Mucosa of stomach (tissue), 1 donor: ENCODE results near the gene TFDP2.
"Not testable (repeated sequence)": the region's sequence is repeated elsewhere in the genome, so short reads cannot be mapped to it uniquely, and the experiment has no call there.

Source experiments
- H3K27me3 ChIP-seq: one replicate; pipeline ENCODE4 v1.7.0; 2013; ENCODE audit warnings: mild to moderate bottlenecking, low read length; ENCODE audit not compliant: control insufficient read depth, insufficient read depth
- H3K36me3 ChIP-seq: one replicate; pipeline ENCODE4 v1.7.0; 2013; ENCODE audit warnings: low read length; ENCODE audit not compliant: control insufficient read depth, insufficient read depth
- H3K4me1 ChIP-seq: one replicate; pipeline ENCODE4 v1.7.0; 2013; ENCODE audit warnings: mild to moderate bottlenecking, low read length; ENCODE audit not compliant: control insufficient read depth, insufficient read depth
- H3K4me3 ChIP-seq: one replicate; pipeline ENCODE4 v1.7.0; 2013; ENCODE audit warnings: low read length
- H3K9ac ChIP-seq: one replicate; pipeline ENCODE4 v1.7.0; 2013; ENCODE audit warnings: mild to moderate bottlenecking, low read length, moderate library complexity
- H3K9me3 ChIP-seq: one replicate; pipeline ENCODE4 v1.7.0; 2013; ENCODE audit warnings: mild to moderate bottlenecking, low read length, moderate library complexity; ENCODE audit not compliant: control insufficient read depth
- donor health status: Pancreatic carcinoma.

Gene TFDP2

DNA sequence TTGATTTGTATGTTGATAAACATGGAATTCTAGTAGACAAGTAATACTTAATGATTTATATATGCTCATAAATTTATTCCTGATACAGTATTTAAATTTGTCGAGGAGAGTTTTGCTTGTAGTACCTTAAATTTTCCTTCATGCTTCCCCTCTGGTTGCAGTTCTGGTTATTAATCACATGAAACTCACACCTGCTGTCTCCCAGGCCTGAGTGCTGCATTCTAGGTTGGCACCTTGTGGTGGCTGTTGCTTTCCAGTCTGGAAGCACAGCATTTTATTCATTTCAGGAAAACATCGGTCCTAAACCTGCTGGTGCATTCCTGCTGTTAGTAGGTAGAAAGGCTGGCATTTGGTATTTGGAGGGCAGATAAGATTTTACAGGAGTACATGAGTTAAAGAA is 228.0 kb downstream of the TFDP2 start:
- Histone ChIP-seq H3K9ac (no peak overlapping the region), H3K4me3 (no peak overlapping the region), H3K36me3 (no peaks in the 10 kb centered on the region), H3K27me3 (no peaks in the 10 kb centered on the region), H3K9me3 (no peaks in the 10 kb centered on the region), H3K4me1 (no peaks in the 10 kb centered on the region)

DNA sequence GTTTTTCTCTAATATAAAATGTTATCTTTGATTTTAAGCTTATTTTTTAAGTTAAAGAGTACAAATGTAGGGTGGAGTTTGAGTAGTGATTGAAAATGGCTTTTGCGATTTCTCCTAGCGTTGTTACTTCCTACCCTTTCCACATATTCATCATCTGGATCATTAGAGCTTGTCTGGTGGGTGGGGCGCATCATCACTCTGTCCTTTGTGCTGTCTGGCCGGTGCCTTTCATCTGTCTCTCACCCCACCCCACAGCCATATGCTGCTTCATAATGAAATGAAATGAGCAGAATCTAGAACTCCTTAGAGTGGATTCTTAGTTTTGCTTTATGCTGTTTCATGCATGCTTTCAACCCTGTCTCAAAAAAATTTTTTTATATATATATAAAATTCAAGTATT is 228.6 kb downstream of the TFDP2 start:
- Histone ChIP-seq H3K9me3 (no peaks in the 10 kb centered on the region), H3K4me1 (no peaks in the 10 kb centered on the region), H3K9ac (no peak overlapping the region), H3K27me3 (no peaks in the 10 kb centered on the region), H3K4me3 (no peak overlapping the region), H3K36me3 (no peaks in the 10 kb centered on the region)

- Histone ChIP-seq H3K9ac (no peak overlapping the region), H3K36me3 (no peaks in the 10 kb centered on the region), H3K9me3 (no peaks in the 10 kb centered on the region), H3K4me3 (no peak overlapping the region), H3K27me3 (no peaks in the 10 kb centered on the region), H3K4me1 (no peaks in the 10 kb centered on the region)
These were observed 233.6 kb downstream of the TFDP2 start for GRCh38 chr3:141915766-141916165.

- Histone ChIP-seq H3K27me3 (no peaks in the 10 kb centered on the region), H3K4me3 (no peak overlapping the region), H3K36me3 (no peaks in the 10 kb centered on the region), H3K9me3 (no peaks in the 10 kb centered on the region), H3K9ac (no peak overlapping the region), H3K4me1 (no peaks in the 10 kb centered on the region)
These were observed 234.3 kb downstream of the TFDP2 start for GRCh38 chr3:141915016-141915415.

DNA sequence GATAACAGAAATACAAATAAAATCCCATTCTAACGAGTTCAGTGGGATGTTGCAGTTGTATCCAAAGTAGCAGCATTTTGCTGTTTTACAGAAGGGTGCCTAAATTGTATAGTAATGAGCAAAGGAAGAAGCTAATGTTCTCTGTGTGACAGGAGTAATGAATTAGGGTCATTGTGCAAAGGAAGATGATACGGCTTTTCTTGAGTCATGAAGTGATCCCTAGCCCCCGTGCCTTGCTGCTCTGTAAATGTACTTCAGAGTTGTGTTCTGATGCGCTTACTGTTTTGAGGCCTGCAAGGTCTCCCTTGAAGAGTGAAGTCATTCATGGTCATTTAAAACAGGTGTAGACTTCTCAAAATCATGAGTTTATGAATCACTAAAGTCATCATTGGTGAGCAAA is 235.0 kb downstream of the TFDP2 start:
- Histone ChIP-seq H3K9me3 (no peaks in the 10 kb centered on the region), H3K27me3 (no peaks in the 10 kb centered on the region), H3K4me3 (no peak overlapping the region), H3K36me3 (no peaks in the 10 kb centered on the region), H3K4me1 (no peaks in the 10 kb centered on the region), H3K9ac (no peak overlapping the region)

- no peaks in the 10 kb centered on the region for H3K36me3 ChIP-seq
These were observed 236.1 kb downstream of the TFDP2 start for GRCh38 chr3:141913150-141913811.

GRCh38 chr3:141909986-141910385 is 239.4 kb downstream of the TFDP2 start:
- H3K9me3 ChIP-seq, H3K4me1 ChIP-seq, H3K36me3 ChIP-seq, H3K27me3 ChIP-seq, H3K4me3 ChIP-seq, H3K9ac ChIP-seq: not testable (repeated sequence)

More at GRCh38 chr3:141913150-141913811, 236.1 kb downstream of the TFDP2 start:
- no peaks in the 10 kb centered on the region for H3K27me3 ChIP-seq
- H3K9me3 ChIP-seq, result no peaks in the 10 kb centered on the region
- H3K9ac ChIP-seq, result no peak overlapping the region
- H3K4me3 ChIP-seq, result no peak overlapping the region
- H3K4me1 ChIP-seq, result no peaks in the 10 kb centered on the region

DNA sequence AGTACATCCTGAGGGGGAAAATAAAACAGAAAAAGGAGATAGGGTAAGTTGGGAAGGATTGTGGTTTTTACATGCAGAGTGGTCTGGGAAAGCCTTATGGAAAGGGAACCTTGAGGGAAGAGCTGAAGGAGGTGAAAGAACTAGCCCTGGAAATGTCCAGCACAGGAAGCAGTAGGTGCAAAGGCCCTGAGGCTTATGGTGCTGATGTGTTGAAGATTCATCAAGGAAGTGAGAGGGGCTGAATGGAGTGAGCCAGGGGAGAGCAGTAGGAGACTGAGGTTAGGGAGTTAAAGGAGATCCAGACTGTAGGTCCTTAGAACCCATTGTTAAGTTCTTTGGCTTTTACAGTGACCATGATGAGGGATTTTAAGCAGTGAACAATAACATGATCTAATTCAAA is 239.9 kb downstream of the TFDP2 start:
- H3K4me1 ChIP-seq, result no peaks in the 10 kb centered on the region
- H3K9ac ChIP-seq, result no peak overlapping the region
- H3K9me3 ChIP-seq, result no peaks in the 10 kb centered on the region
- H3K36me3 ChIP-seq, result no peaks in the 10 kb centered on the region
- H3K4me3 ChIP-seq, result no peak overlapping the region
- H3K27me3 ChIP-seq, result no peaks in the 10 kb centered on the region

GRCh38 chr3:141905129-141905528 is 244.2 kb downstream of the TFDP2 start:
- no peaks in the 10 kb centered on the region for H3K4me1 ChIP-seq
- H3K9ac ChIP-seq, result no peak overlapping the region
- no peaks in the 10 kb centered on the region for H3K9me3 ChIP-seq
- no peaks in the 10 kb centered on the region for H3K27me3 ChIP-seq
- no peaks in the 10 kb centered on the region for H3K36me3 ChIP-seq
- H3K4me3 ChIP-seq, result no peak overlapping the region

DNA sequence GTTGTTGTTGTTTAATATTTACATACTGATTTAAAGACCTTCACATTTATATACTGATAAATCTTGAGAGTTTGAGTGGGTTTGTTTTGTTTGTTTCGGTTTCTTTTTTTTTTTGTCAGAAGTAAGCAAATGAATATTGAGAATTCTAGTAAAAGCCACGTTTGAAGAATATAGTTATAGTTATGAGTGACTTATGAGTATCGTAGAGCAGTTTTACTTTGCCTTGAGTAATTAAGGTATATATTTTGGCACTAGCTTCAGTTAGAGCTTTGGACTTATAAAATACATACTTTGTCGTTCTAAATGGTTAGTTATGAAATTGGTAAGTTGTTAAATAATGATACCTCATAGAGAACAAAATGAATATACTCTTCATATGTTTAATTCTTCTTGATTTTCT is 245.1 kb downstream of the TFDP2 start:
- H3K9me3 ChIP-seq, result no peaks in the 10 kb centered on the region
- H3K4me3 ChIP-seq, result no peak overlapping the region
- no peaks in the 10 kb centered on the region for H3K27me3 ChIP-seq
- no peaks in the 10 kb centered on the region for H3K36me3 ChIP-seq
- no peak overlapping the region for H3K9ac ChIP-seq
- H3K4me1 ChIP-seq, result no peaks in the 10 kb centered on the region

- H3K27me3 ChIP-seq, result no peaks in the 10 kb centered on the region
- H3K9me3 ChIP-seq, result no peaks in the 10 kb centered on the region
- H3K36me3 ChIP-seq, result no peaks in the 10 kb centered on the region
- no peak overlapping the region for H3K9ac ChIP-seq
- H3K4me3 ChIP-seq, result no peak overlapping the region
- H3K4me1 ChIP-seq, result no peaks in the 10 kb centered on the region
These were observed 247.4 kb downstream of the TFDP2 start for GRCh38 chr3:141901914-141902313.

GRCh38 chr3:141900343-141900742 is 249.0 kb downstream of the TFDP2 start:
- Histone ChIP-seq H3K27me3 (no peaks in the 10 kb centered on the region), H3K36me3 (no peaks in the 10 kb centered on the region), H3K9ac (no peak overlapping the region), H3K4me1 (no peaks in the 10 kb centered on the region), H3K9me3 (no peaks in the 10 kb centered on the region), H3K4me3 (no peak overlapping the region)

- H3K9me3 ChIP-seq, result no peaks in the 10 kb centered on the region
- H3K4me1 ChIP-seq, result no peaks in the 10 kb centered on the region
- no peaks in the 10 kb centered on the region for H3K36me3 ChIP-seq
- H3K27me3 ChIP-seq, result no peaks in the 10 kb centered on the region
- H3K4me3 ChIP-seq, result no peak overlapping the region
- H3K9ac ChIP-seq, result no peak overlapping the region
These were observed 250.4 kb downstream of the TFDP2 start for GRCh38 chr3:141898908-141899307.
